Inflammatory macrophage (primary cell): ENCODE data around the gene DYNLRB1.

ENCODE experiments used
- DNase-seq, 2 donors: peaks; one replicate each; pipeline ENCODE4 v3.0.0-alpha.2; 2020 to 2022

DYNLRB1 gene

DNA sequence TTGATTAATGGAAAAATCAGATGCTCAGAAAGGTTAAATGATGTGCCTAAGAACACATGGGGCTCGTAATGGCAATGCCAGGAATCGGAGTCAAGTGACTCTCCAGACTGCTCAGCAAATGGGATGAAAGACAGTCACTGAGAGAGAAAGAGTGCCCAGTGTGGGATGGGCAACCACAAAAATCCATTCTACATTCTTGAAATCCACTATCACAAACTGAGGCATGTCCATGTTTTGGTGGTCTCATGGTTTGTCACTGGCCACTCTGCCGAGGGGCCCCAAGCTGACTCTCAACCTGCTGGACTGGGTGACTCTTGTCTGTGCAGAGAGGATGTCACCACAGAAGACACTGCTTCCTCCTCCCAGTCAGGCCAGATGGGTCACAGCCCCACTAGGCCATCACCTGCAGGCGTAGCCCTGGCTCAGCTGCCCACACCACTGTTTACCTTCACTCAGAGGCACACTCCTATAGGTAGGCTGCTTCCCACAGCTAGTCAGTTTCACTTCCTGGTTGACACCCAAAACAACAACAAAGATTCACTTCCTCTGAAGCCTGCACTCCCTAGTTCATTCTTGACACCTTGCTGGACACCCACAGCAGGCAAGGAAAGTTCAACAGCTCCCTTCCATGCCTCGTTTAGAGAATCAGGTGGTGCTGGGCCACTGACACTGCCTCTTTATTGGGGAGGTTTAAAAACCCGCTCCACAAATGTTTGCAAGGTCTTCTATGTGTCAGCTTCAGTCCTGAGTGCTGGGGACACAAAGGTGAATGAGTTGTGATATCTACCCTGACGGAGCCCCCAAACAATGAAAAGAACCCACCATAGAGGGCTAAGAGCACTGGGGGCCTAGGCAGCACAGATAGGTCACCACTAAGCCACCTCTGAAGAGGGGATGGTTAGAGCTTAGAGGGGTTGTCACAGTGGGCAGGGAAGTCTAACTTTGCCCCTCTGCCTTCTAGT is 64.0 kb downstream of the DYNLRB1 start:
- no peak for DNase-seq

DNA sequence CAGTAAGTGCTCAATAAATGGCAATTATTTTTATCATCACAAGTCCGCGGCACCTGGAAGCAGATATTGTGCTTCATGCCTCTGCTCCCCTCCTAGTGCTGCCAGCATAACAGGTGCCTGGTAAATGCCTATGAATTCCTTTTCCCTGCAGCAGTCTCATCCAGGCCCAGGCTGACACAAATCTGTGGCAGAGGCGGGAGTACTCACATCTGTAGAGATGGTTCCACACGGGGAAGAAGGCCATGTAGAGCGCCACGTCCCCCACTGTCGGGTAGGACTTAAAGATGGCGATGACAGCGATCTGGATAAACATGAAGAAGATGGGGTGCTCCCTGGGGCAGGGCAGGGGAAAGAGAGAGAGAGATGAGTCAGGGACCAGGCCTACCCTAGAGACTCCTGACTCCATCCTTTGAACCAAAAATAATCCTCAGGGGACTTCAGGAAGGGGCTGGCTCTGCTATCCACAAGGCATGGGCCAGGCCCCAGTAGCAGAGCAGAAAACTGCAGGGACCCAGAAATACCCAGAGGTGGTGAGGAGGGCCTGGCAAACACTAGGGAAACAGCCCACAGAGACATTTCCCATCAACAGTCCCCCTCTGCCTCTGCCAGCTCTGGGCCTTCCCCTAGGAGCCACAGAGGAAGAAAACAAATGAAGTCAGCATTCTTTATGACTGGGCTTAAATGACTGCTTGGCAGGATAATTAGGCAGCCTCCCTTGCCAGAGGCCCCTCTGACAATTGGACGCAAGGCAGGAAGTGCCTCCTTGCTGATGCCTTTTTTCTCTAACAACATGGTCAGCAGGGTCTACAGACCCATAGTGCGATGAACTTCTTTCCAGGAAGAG is 65.3 kb downstream of the DYNLRB1 start:
- no peak for DNase-seq

DNA sequence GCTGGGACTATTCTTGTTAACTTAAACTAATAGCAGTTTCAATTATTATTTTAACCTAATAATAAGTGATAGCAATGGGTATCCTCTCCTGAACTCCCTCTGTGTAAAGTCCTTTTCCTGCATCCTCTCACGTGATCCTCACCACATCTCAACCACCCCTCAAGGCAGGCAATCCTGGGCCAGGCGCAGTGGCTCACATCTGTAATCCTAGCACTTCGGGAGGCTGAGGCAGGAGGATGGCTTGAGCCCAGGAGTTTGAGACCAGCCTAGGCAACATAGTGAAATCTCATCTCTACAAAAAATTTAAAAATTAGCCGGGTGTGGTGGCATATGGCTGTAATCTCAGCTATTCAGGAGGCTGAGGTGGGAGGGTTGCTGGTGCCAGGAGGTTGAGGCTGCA is 66.0 kb downstream of the DYNLRB1 start:
- no peak for DNase-seq

DNA sequence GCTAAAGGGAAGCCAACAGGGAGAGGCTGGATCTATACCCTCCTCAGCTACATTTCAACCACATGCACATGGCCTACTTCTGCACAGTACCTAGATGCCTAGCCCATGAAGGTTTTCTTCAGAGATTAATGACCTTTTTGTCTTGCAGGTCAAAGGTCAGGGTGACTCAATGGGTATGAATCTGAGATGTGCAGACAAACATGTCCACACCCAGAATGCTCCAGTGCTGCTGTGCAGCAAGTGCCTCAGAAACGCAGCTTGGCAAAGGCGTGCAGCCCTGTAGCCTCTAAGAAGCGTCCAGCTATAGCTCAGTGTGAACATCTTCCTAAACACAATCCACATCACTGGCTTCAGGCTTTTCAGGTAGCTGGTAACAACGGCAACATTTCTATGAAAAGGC is 66.7 kb downstream of the DYNLRB1 start:
- DNase-seq, result no peak

DNA sequence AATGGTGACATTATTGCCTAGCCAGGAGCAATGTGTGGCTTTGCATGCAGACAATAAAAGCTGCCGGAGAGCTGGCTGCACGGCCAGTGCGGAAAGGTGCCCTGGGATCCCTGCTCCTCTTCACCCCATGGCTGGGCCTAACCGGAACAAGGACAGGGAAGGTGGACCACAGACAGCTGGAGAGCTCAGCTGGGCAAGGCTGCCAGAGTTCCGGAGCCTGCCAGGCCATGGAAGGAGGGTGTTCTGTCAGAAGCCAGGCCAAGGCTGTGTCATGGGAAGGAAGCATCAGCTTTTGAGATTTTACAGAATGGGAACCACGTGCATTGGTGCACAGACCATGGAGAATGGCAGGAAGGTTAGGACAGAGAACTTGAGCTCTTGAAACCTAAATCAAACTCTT is 67.3 kb downstream of the DYNLRB1 start:
- DNase-seq, result no peak

DNA sequence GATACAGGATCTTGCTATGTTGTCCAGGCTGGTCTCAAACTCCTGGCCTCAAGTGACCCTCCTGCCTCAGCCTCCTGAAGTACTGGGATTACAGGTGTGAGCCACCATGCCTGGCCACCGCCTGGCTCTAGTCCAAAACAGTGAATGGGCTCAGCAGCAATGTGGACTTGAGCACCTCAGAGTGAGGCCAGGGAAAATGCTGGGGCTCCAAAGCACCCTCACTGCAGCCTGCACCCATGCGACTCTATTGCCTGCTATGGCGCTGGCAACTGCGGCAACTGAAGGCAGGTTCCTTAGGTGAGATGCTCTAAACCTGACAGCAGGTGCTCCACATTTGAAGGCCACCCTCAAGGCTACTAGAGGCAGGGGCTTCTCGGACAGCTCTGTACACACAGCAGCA is 68.8 kb downstream of the DYNLRB1 start:
- no peak for DNase-seq

DNA sequence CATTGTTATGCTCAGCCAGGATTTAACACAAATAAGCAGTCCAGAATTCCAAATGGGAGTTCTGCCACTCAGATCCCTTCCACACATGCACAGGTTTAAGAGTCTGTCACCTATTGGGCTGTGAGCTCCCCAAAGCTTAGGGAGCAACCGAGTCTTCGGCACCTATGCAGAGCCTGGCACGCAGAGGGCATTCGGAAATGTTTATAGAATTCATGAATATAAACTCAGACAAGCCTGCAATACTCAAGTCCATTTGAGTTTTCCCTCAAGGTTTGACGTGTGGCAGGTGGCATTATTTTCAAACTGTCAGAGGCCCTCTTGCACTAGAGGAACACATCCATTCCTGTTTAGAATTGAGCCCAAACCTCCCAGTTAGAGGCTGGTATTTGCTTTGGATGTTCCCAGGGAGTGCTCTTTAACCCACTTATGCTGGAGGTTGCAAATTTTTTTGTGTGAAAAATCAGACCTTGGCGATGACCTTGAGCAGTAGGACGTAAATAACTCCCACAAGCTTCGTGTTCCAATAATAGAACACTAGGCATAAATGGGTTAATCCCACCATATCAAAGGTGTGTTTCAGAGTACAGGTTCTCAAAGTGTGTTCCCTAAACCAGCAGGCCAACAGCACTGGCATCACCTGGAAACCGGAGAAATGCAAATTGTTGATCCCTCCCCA is 70.4 kb downstream of the DYNLRB1 start:
- DNase-seq, result no peak
